Measurements from ENCODE around the gene BRINP2. TPM values are rescaled to one million over a fixed set of nuclear protein-coding genes. Genes with fewer than 3 reads are reported as not detected.

The BRINP2 gene
- polyA plus RNA-seq, 1 donor (not counting 4 experiments of a cell fraction or from before 2014, with no cell fraction given): not detected

DNA sequence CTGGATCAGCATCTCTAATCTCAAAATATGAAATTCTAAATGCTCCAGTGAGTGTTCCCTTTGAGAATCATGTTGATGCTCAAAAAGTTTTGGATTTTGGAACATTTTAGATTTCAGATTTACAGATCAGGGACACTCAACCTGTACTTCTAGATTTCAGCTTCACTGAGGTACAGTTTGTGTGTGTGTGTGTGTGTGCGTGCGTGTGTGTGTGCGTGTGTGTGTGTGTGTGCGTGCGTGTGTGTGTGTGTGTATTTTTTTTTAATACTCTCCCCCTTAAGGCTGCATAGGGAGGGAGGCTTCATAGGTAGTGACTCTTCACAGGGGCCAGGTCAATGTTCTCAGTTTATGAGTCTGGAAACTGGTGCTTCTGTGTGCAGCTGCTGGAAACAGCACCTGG is 77.5 kb downstream of the BRINP2 start:
- Histone ChIP-seq H2AFZ (ENCODE audit: control insufficient read depth, low read length) (no peak overlapping the region), H3K27me3 (ENCODE audit: control insufficient read depth, extremely low read depth, insufficient read depth, low read length) (no peaks in the 10 kb centered on the region), H3K27ac (ENCODE audit: control insufficient read depth, insufficient read depth, low read length) (no peak overlapping the region), H3K36me3 (ENCODE audit: control insufficient read depth in 2 of 2, extremely low read depth in 1 of 2, insufficient read depth in 2 of 2, low read length in 2 of 2) (no peaks in the 10 kb centered on the region), H4K20me1 (ENCODE audit: control insufficient read depth, extremely low read depth, insufficient read depth, low read length) (no peaks in the 10 kb centered on the region), H3K4me2 (ENCODE audit: control insufficient read depth, extremely low read depth, insufficient read depth, low read depth, low read length) (no peak overlapping the region), H3K9ac (ENCODE audit: control insufficient read depth, extremely low read depth, insufficient read depth, low read length) (no peak overlapping the region), H3K9me1 (ENCODE audit: control insufficient read depth, extremely low read depth, insufficient read depth, low read length) (no peaks in the 10 kb centered on the region), H3K4me1 (ENCODE audit: control insufficient read depth, extremely low read depth, insufficient read depth, low read length) (no peaks in the 10 kb centered on the region), H3K4me3 (ENCODE audit: control insufficient read depth in 2 of 3, extremely low read depth in 1 of 3, insufficient read depth in 2 of 3, low read depth in 1 of 3, low read length in 3 of 3) (no peak overlapping the region), H3K9me3 (ENCODE audit: control insufficient read depth, low read depth, low read length) (no peaks in the 10 kb centered on the region), H3K79me2 (ENCODE audit: control insufficient read depth, insufficient read depth, low read length) (no peaks in the 10 kb centered on the region)
- TF ChIP-seq EZH2 (IDR thresholded peaks at IDR 0.05; ENCODE audit: low read length): no peak
- TF ChIP-seq, protein P1, sequence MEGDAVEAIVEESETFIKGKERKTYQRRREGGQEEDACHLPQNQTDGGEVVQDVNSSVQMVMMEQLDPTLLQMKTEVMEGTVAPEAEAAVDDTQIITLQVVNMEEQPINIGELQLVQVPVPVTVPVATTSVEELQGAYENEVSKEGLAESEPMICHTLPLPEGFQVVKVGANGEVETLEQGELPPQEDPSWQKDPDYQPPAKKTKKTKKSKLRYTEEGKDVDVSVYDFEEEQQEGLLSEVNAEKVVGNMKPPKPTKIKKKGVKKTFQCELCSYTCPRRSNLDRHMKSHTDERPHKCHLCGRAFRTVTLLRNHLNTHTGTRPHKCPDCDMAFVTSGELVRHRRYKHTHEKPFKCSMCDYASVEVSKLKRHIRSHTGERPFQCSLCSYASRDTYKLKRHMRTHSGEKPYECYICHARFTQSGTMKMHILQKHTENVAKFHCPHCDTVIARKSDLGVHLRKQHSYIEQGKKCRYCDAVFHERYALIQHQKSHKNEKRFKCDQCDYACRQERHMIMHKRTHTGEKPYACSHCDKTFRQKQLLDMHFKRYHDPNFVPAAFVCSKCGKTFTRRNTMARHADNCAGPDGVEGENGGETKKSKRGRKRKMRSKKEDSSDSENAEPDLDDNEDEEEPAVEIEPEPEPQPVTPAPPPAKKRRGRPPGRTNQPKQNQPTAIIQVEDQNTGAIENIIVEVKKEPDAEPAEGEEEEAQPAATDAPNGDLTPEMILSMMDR (optimal IDR thresholded peaks at IDR 0.05 in 1 of 3, IDR thresholded peaks at IDR 0.05 in 1 of 3, conservative IDR thresholded peaks at IDR 0.05 in 1 of 3; ENCODE audit: extremely low read depth in 1 of 3, insufficient read depth in 2 of 3, low read length in 3 of 3): no peak
- DNase-seq (ENCODE audit: low read depth, low spot score) (no peak), FAIRE-seq (no peak)
- dilution Hi-C loops (cut with MboI; ENCODE audit: extremely low pct_ligation_motif_present, low sequenced_read_pairs): no loop called here

DNA sequence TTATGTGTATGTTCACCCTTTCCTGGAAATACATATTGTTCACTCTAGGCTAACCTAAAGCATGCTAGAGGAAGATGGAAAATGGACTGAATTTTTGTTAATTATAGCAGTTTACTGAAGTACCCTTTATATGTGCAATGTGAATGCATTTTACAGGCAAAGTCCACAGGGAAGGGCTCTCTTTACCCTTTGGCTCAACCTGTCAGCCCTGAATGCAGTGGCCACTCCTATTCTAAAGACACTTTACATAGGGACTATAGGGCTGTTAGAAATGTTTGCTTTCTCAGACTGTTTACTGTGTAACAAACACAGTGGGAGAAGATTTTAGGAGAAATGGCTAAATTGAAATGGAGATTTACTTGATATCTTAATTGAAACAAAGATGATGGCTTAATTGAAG is 78.5 kb downstream of the BRINP2 start:
- FAIRE-seq (no peak), DNase-seq (ENCODE audit: low read depth, low spot score) (no peak)
- no peaks in the 10 kb centered on the region for H3K79me2 ChIP-seq (ENCODE audit: control insufficient read depth, insufficient read depth, low read length)
- no peak overlapping the region for H3K27ac ChIP-seq (ENCODE audit: control insufficient read depth, insufficient read depth, low read length)
- no peaks in the 10 kb centered on the region for H3K9me3 ChIP-seq (ENCODE audit: control insufficient read depth, low read depth, low read length)
- H3K36me3 ChIP-seq (ENCODE audit: control insufficient read depth in 2 of 2, extremely low read depth in 1 of 2, insufficient read depth in 2 of 2, low read length in 2 of 2): no peaks in the 10 kb centered on the region
- H2AFZ ChIP-seq (ENCODE audit: control insufficient read depth, low read length): no peak overlapping the region
- no peaks in the 10 kb centered on the region for H3K27me3 ChIP-seq (ENCODE audit: control insufficient read depth, extremely low read depth, insufficient read depth, low read length)
- H3K9me1 ChIP-seq (ENCODE audit: control insufficient read depth, extremely low read depth, insufficient read depth, low read length): no peaks in the 10 kb centered on the region
- H3K4me3 ChIP-seq (ENCODE audit: control insufficient read depth in 2 of 3, extremely low read depth in 1 of 3, insufficient read depth in 2 of 3, low read depth in 1 of 3, low read length in 3 of 3): no peak overlapping the region
- H3K4me1 ChIP-seq (ENCODE audit: control insufficient read depth, extremely low read depth, insufficient read depth, low read length): no peaks in the 10 kb centered on the region
- no peak for TF ChIP-seq EZH2 (IDR thresholded peaks at IDR 0.05; ENCODE audit: low read length)
- TF ChIP-seq, protein P1 (optimal IDR thresholded peaks at IDR 0.05 in 1 of 3, IDR thresholded peaks at IDR 0.05 in 1 of 3, conservative IDR thresholded peaks at IDR 0.05 in 1 of 3; ENCODE audit: extremely low read depth in 1 of 3, insufficient read depth in 2 of 3, low read length in 3 of 3): no peak
- no peaks in the 10 kb centered on the region for H4K20me1 ChIP-seq (ENCODE audit: control insufficient read depth, extremely low read depth, insufficient read depth, low read length)
- no peak overlapping the region for H3K9ac ChIP-seq (ENCODE audit: control insufficient read depth, extremely low read depth, insufficient read depth, low read length)
- dilution Hi-C loops (cut with MboI; ENCODE audit: extremely low pct_ligation_motif_present, low sequenced_read_pairs): no loop called here
- H3K4me2 ChIP-seq (ENCODE audit: control insufficient read depth, extremely low read depth, insufficient read depth, low read depth, low read length): no peak overlapping the region

Data from keratinocyte (primary cell).